Hepatocyte (in vitro differentiated cells): ENCODE results near the gene PPP2R5C. TPM values are rescaled to one million over a fixed set of nuclear protein-coding genes. Genes with fewer than 3 reads are reported as not detected.
A peak's percentile ranks its signal among the peaks of the same experiment; 100 is the strongest.

Source experiments
- DNase-seq: peaks from one replicate; pipeline ENCODE4 v3.0.0-alpha.2; 2016; ENCODE audit warnings: low spot score
- H2AFZ ChIP-seq: fragments of 200-600 bp; sonication (generic); 2 replicates; pipeline ENCODE4 v1.6.0; 2016; ENCODE audit warnings: antibody characterized with exemption, mild to moderate bottlenecking
- H3K27ac ChIP-seq: fragments of 200-600 bp; sonication (generic); 2 replicates; pipeline ENCODE4 v1.5.1; 2016; ENCODE audit warnings: mild to moderate bottlenecking
- H3K27me3 ChIP-seq: fragments of 200-600 bp; sonication (generic); 2 replicates; pipeline ENCODE4 v1.6.1; 2016
- H3K36me3 ChIP-seq: fragments of 200-600 bp; sonication (generic); replicated peaks from 2 replicates; pipeline ENCODE4 v1.5.1; 2016; ENCODE audit warnings: low read depth; ENCODE audit not compliant: insufficient read depth
- H3K4me1 ChIP-seq: fragments of 200-600 bp; sonication (generic); 2 replicates; pipeline ENCODE4 v1.5.1; 2016; ENCODE audit warnings: mild to moderate bottlenecking, moderate library complexity; ENCODE audit not compliant: insufficient read depth
- H3K4me2 ChIP-seq: fragments of 200-600 bp; sonication (generic); 2 replicates; pipeline ENCODE4 v1.6.0; 2016
- H3K4me3 ChIP-seq: fragments of 200-600 bp; sonication (generic); 2 replicates; pipeline ENCODE4 v1.5.1; 2016; ENCODE audit warnings: mild to moderate bottlenecking
- H3K79me2 ChIP-seq: fragments of 200-600 bp; sonication (generic); 2 replicates; pipeline ENCODE4 v1.6.0; 2017; ENCODE audit warnings: mild to moderate bottlenecking
- H3K9me2 ChIP-seq: fragments of 200-600 bp; sonication (generic); replicated peaks from 2 replicates; pipeline ENCODE4 v1.6.0; 2017; ENCODE audit warnings: mild to moderate bottlenecking; ENCODE audit not compliant: insufficient read depth
- H3K9me3 ChIP-seq: fragments of 200-600 bp; sonication (generic); 2 replicates; pipeline ENCODE4 v1.5.1; 2016; ENCODE audit warnings: low read depth, mild to moderate bottlenecking
- H4K20me1 ChIP-seq: fragments of 200-600 bp; sonication (generic); 2 replicates; pipeline ENCODE4 v1.6.0; 2016; ENCODE audit warnings: mild to moderate bottlenecking; ENCODE audit not compliant: insufficient read depth, poor library complexity, severe bottlenecking
- CTCF ChIP-seq: fragments of 200-600 bp; sonication (generic); IDR thresholded peaks from 2 replicates; pipeline ENCODE4 v1.5.1; 2016; ENCODE audit warnings: antibody characterized with exemption, mild to moderate bottlenecking; ENCODE audit not compliant: poor library complexity
- EZH2 ChIP-seq: fragments of 200-600 bp; sonication (generic); IDR thresholded peaks from 2 replicates; pipeline ENCODE4 v1.6.1; 2016; ENCODE audit warnings: antibody characterized with exemption, mild to moderate bottlenecking, borderline replicate concordance
- EZH2phosphoT487 ChIP-seq: fragments of 200-600 bp; sonication (generic); IDR thresholded peaks from one replicate; pipeline ENCODE4 v1.6.1; 2018; ENCODE audit warnings: antibody characterized with exemption, mild to moderate bottlenecking, low read depth, moderate library complexity; ENCODE audit not compliant: unreplicated experiment, severe bottlenecking
- WGBS: methylation state at CpG from one replicate; pipeline ENCODE4 v1.1.6; 2016; ENCODE audit warnings: low lambda C conversion rate; ENCODE audit errors: missing lambda C conversion rate; 5-methylcytosine and 5-hydroxymethylcytosine counted together
- polyA plus RNA-seq: library from polyadenylated mRNA; unstranded; fragments of >200 nt; fragmentation: Nextera tagmentation; extraction: Ambion mirVana; gene quantifications from 2 replicates; pipeline ENCODE4 v1.2.1, GENCODE V29; 2016
- total RNA-seq: library from RNA; depleted of rRNA; stranded (reverse); fragments of >200 nt; gene quantifications from 2 replicates; pipeline ENCODE4 v1.2.3, GENCODE V29; 2014

The PPP2R5C gene
- total and polyA plus RNA-seq, 2 experiments from 2014 or later = 47.4 to 78.0 TPM

DNA sequence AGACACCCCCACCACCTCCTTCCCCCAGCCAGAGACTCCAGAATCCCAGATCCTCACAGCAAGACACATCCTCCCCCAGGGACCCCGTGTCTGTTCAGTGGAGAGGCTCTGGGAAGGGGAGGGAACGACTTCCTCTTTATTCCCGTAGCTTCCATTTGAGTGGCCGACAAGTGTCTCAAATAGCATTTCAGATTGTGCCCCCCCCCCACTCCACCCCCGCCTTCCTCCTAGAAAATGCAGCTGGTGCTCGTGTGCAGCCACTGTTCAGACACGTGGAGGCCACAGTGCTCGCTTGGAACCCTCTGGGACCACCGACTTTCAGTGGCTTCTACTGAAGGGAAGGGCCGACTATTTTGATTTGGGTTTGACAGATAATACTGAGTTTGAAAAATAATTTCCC is 14.3 kb downstream of the PPP2R5C start:
- WGBS = 85% methylated on average over 10 of the region's 10 CpGs
- Histone ChIP-seq H3K27ac (no peak overlapping the region), H2AFZ (no peak overlapping the region), H4K20me1 (peaks cover 4% of the 10 kb centered on the region), H3K4me3 (no peak overlapping the region), H3K27me3 (peaks cover 28% of the 10 kb centered on the region), H3K4me1 (peaks cover 4% of the 10 kb centered on the region), H3K4me2 (no peak overlapping the region), H3K9me2 (no peaks in the 10 kb centered on the region), H3K36me3 (no peaks in the 10 kb centered on the region), H3K79me2 (peaks cover 7% of the 10 kb centered on the region), H3K9me3 (no peaks in the 10 kb centered on the region)
- no peak for DNase-seq
- TF ChIP-seq CTCF (no peak), EZH2 (no peak), EZH2phosphoT487 (no peak)

DNA sequence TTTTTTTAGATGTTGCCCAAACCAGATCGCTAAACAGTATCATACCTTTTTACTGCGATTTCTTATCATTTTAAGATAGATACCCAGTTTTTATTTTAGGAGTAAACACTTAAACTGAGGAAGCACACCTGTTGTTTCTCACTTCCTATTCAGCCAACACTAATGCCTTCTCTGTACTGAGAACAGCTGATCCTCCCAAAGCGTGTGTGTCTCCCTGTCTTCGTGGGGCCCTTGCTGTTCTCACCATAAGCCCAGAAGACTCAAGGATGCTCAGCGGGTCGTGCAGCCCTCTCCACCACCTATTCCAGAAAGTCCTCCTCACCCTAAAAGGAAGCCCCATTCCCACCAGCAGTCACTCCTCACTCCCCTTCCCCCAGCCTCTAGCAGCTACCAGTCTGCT is 14.8 kb downstream of the PPP2R5C start:
- peaks cover 7% of the 10 kb centered on the region for H3K79me2 ChIP-seq
- no peak for TF ChIP-seq CTCF
- TF ChIP-seq EZH2 = no peak
- TF ChIP-seq EZH2phosphoT487 = no peak
- peaks cover 9% of the 10 kb centered on the region for H3K4me1 ChIP-seq
- H3K9me3 ChIP-seq = no peaks in the 10 kb centered on the region
- no peak overlapping the region for H3K4me3 ChIP-seq
- H3K27me3 ChIP-seq = peaks cover 32% of the 10 kb centered on the region
- WGBS = 85% methylated on average over 6 of the region's 6 CpGs
- H3K4me2 ChIP-seq = no peak overlapping the region
- no peaks in the 10 kb centered on the region for H3K9me2 ChIP-seq
- no peak for DNase-seq
- peaks cover 10% of the 10 kb centered on the region for H4K20me1 ChIP-seq
- H3K27ac ChIP-seq = no peak overlapping the region
- H2AFZ ChIP-seq = no peak overlapping the region
- H3K36me3 ChIP-seq = no peaks in the 10 kb centered on the region

GRCh38 chr14:101780390-101780789 is 18.9 kb downstream of the PPP2R5C start:
- Histone ChIP-seq H3K79me2 (peaks cover 4% of the 10 kb centered on the region), H4K20me1 (peaks cover 15% of the 10 kb centered on the region), H2AFZ (no peak overlapping the region), H3K4me1 (peaks cover 11% of the 10 kb centered on the region), H3K9me3 (no peaks in the 10 kb centered on the region), H3K27me3 (peaks cover 36% of the 10 kb centered on the region), H3K9me2 (no peaks in the 10 kb centered on the region), H3K27ac (no peak overlapping the region), H3K4me3 (no peak overlapping the region), H3K4me2 (peak overlapping the region; percentile 99), H3K36me3 (no peaks in the 10 kb centered on the region)
- TF ChIP-seq EZH2phosphoT487 = no peak
- TF ChIP-seq EZH2 = no peak
- TF ChIP-seq CTCF = no peak
- WGBS = 29% methylated on average over 11 of the region's 11 CpGs
- DNase-seq = no peak

DNA sequence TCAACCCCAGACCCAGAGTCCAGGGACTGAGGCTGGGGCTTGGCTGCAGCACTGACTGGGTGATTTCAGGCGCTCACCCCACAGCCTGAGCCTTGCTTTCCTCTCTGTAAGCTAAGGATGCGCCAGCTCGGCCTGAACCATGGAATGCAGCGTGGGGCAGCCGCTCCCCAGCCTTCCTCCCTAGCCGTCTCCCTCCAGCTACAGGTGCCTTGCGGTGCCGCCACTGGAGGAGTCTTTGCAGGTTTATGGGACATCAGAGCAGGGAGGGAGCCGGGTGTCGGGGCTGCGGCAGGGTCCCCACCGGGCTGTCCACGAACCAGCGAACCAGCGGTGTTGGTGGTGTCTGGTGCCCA is 19.4 kb downstream of the PPP2R5C start:
- no peaks in the 10 kb centered on the region for H3K36me3 ChIP-seq
- no peak overlapping the region for H2AFZ ChIP-seq
- peak; percentile 28 for DNase-seq
- H3K4me3 ChIP-seq = peak overlapping the region; percentile 37
- peaks cover 4% of the 10 kb centered on the region for H3K79me2 ChIP-seq
- H3K4me2 ChIP-seq = peak overlapping the region; percentile 99
- no peaks in the 10 kb centered on the region for H3K9me3 ChIP-seq
- H3K4me1 ChIP-seq = peaks cover 11% of the 10 kb centered on the region
- WGBS = 5% methylated on average over 15 of the region's 15 CpGs
- H4K20me1 ChIP-seq = peaks cover 15% of the 10 kb centered on the region
- TF ChIP-seq CTCF (no peak), EZH2phosphoT487 (no peak), EZH2 (no peak)
- H3K9me2 ChIP-seq = no peaks in the 10 kb centered on the region
- H3K27ac ChIP-seq = no peak overlapping the region
- peaks cover 36% of the 10 kb centered on the region for H3K27me3 ChIP-seq
